OCI-LY1 (cell line): ENCODE data around the gene RGS1.
A peak's percentile ranks its signal among the peaks of the same experiment; 100 is the strongest.

Experiments
- H2AFZ ChIP-seq: fragments of 200-600 bp; sonication (generic), shearing (Covaris generic); 2 replicates; pipeline ENCODE4 v1.6.0; 2014; ENCODE audit warnings: antibody characterized with exemption, mild to moderate bottlenecking, low read length
- H3F3A ChIP-seq: fragments of 200-600 bp; sonication (generic), shearing (Covaris generic); 2 replicates; pipeline ENCODE4 v1.6.0; 2014; ENCODE audit warnings: mild to moderate bottlenecking, antibody characterized with exemption, low read length, moderate library complexity; ENCODE audit not compliant: insufficient read depth
- H3K27ac ChIP-seq: fragments of 200-600 bp; sonication (generic); 2 replicates; pipeline ENCODE4 v1.5.1; 2014; ENCODE audit warnings: low read length, mixed run types, mild to moderate bottlenecking, low read depth; ENCODE audit not compliant: poor library complexity, severe bottlenecking
- H3K27me3 ChIP-seq: fragments of 200-600 bp; sonication (generic); 2 replicates; pipeline ENCODE4 v1.6.0; 2014; ENCODE audit warnings: antibody characterized with exemption, mild to moderate bottlenecking, low read length, moderate library complexity; ENCODE audit not compliant: insufficient read depth
- H3K36me3 ChIP-seq: fragments of 200-600 bp; sonication (generic); 2 replicates; pipeline ENCODE4 v1.6.1; 2014; ENCODE audit warnings: mild to moderate bottlenecking, antibody characterized with exemption, low read length, moderate library complexity, mixed read lengths; ENCODE audit not compliant: insufficient read depth
- H3K4me1 ChIP-seq: fragments of 200-600 bp; sonication (generic); 2 replicates; pipeline ENCODE4 v1.5.1; 2014; ENCODE audit warnings: mild to moderate bottlenecking, low read length, moderate library complexity; ENCODE audit not compliant: insufficient read depth, severe bottlenecking
- H3K4me2 ChIP-seq: fragments of 200-600 bp; sonication (generic), shearing (Covaris generic); 2 replicates; pipeline ENCODE4 v1.6.1; 2014; ENCODE audit warnings: low read length
- H3K4me3 ChIP-seq: fragments of 200-600 bp; sonication (generic); 2 replicates; pipeline ENCODE4 v1.5.1; 2014; ENCODE audit warnings: low read length, low read depth, mild to moderate bottlenecking, mixed read lengths; ENCODE audit not compliant: poor library complexity, severe bottlenecking
- H3K79me2 ChIP-seq: fragments of 200-600 bp; shearing (Covaris generic); 2 replicates; pipeline ENCODE4 v1.6.1; 2016; ENCODE audit warnings: mixed run types, low read length, mixed read lengths; ENCODE audit not compliant: insufficient read depth
- H3K9ac ChIP-seq: fragments of 200-600 bp; sonication (generic), shearing (Covaris generic); 2 replicates; pipeline ENCODE4 v1.6.1; 2014; ENCODE audit warnings: mild to moderate bottlenecking, low read length, mixed read lengths
- H3K9me2 ChIP-seq: fragments of 200-600 bp; sonication (generic), shearing (Covaris generic); 2 replicates; pipeline ENCODE4 v1.6.1; 2014; ENCODE audit warnings: low read depth, mild to moderate bottlenecking, low read length, mixed read lengths
- H3K9me3 ChIP-seq: fragments of 200-600 bp; shearing (Covaris generic); 2 replicates; pipeline ENCODE4 v1.6.1; 2014; ENCODE audit warnings: low read length, mixed read lengths
- H4K20me1 ChIP-seq: fragments of 200-600 bp; sonication (generic), shearing (Covaris generic); 2 replicates; pipeline ENCODE4 v1.6.0; 2016; ENCODE audit warnings: mild to moderate bottlenecking, low read length; ENCODE audit not compliant: insufficient read depth
- EZH2 ChIP-seq: fragments of 200-600 bp; sonication (generic), shearing (Covaris generic); IDR thresholded peaks from 2 replicates; pipeline ENCODE4 v1.8.0; 2017; ENCODE audit warnings: borderline replicate concordance, mixed run types, mild to moderate bottlenecking, antibody characterized with exemption, low read length, moderate library complexity, mixed read lengths
- TF ChIP-seq, protein P1 (sequence below): fragments of 200-600 bp; sonication (generic), shearing (Covaris generic); IDR thresholded peaks from 2 replicates; pipeline ENCODE4 v1.5.1; 2017; ENCODE audit warnings: mild to moderate bottlenecking, antibody characterized with exemption, low read length, moderate library complexity, mixed read lengths

Gene RGS1

DNA sequence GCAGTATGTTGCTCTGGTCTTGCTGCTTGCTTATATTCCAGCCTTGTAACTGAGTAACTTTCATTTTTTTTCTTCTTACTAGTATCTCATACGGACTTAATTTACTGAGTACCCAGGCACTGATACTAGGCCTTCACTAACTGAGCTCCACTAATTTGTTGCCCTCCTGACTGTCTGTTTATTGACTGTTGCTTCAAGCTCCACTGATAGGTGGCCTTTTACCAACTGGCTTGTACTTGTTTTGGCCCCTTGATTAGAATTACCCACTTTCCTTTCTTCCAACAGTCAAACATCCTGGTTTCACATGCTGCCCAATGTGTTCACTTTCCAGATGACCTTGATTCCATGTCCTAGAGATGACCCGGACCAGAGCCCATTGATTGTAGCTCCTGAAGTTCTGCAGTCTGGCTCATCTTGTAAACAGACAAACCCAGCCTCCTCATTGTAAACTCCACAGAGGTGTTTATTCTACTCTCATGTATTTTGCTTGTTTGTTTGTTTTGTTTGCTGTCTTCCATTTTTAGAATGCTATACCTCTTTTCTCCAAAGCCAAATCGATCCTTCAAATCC lies 27.7 kb downstream of the RGS1 start:
- no peaks in the 10 kb centered on the region for H3K79me2 ChIP-seq
- H3K27me3 ChIP-seq: no peaks in the 10 kb centered on the region
- H3K4me2 ChIP-seq: no peak overlapping the region
- no peak overlapping the region for H3K4me3 ChIP-seq
- H3K36me3 ChIP-seq: no peaks in the 10 kb centered on the region
- no peaks in the 10 kb centered on the region for H3K9me3 ChIP-seq
- H3K4me1 ChIP-seq: peaks cover 12% of the 10 kb centered on the region
- H3K9ac ChIP-seq: no peak overlapping the region
- no peak overlapping the region for H2AFZ ChIP-seq
- H3K9me2 ChIP-seq: no peaks in the 10 kb centered on the region
- TF ChIP-seq, protein P1, sequence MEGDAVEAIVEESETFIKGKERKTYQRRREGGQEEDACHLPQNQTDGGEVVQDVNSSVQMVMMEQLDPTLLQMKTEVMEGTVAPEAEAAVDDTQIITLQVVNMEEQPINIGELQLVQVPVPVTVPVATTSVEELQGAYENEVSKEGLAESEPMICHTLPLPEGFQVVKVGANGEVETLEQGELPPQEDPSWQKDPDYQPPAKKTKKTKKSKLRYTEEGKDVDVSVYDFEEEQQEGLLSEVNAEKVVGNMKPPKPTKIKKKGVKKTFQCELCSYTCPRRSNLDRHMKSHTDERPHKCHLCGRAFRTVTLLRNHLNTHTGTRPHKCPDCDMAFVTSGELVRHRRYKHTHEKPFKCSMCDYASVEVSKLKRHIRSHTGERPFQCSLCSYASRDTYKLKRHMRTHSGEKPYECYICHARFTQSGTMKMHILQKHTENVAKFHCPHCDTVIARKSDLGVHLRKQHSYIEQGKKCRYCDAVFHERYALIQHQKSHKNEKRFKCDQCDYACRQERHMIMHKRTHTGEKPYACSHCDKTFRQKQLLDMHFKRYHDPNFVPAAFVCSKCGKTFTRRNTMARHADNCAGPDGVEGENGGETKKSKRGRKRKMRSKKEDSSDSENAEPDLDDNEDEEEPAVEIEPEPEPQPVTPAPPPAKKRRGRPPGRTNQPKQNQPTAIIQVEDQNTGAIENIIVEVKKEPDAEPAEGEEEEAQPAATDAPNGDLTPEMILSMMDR: no peak
- TF ChIP-seq EZH2: no peak
- H3F3A ChIP-seq: no peaks in the 10 kb centered on the region
- no peak overlapping the region for H3K27ac ChIP-seq
- no peaks in the 10 kb centered on the region for H4K20me1 ChIP-seq

DNA sequence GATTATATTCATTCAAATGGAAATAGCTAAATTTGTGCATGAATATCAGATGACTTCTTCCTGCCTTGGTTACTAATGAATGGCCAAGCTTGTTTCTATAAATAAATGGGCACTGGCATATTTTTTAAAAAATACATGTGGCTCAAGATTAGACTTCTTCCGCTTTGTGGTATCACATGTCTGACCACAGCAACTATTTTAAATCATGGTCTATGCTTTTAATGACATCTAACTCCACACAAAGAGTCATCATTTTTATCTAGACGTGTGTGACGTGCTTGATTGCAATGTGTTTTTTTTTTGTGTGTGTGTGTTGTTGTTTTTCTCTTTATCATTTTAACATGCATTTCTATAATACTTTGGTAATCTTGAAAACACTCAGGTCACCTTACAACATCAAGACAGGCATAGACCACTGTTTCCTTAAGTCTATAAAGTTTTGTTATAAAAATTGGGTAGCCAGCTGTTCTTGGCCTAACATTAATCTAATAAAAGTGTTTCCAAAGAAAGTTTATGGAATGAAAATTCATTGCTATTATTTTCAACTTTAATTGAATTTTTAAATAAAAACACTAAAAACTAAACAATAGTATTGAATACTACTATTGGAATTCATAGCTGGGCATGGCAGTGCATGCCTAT lies 29.5 kb downstream of the RGS1 start:
- Histone ChIP-seq H3K36me3 (no peaks in the 10 kb centered on the region), H3F3A (no peaks in the 10 kb centered on the region), H3K9me2 (no peaks in the 10 kb centered on the region), H3K27me3 (no peaks in the 10 kb centered on the region), H3K9me3 (no peaks in the 10 kb centered on the region), H3K4me3 (no peak overlapping the region), H3K79me2 (no peaks in the 10 kb centered on the region), H3K4me2 (peak overlapping the region; percentile 27; the same call in 1 of the 2 replicates), H3K27ac (no peak overlapping the region), H3K9ac (no peak overlapping the region), H2AFZ (no peak overlapping the region), H4K20me1 (no peaks in the 10 kb centered on the region), H3K4me1 (peaks cover 29% of the 10 kb centered on the region)
- no peak for TF ChIP-seq EZH2
- TF ChIP-seq, protein P1: no peak

DNA sequence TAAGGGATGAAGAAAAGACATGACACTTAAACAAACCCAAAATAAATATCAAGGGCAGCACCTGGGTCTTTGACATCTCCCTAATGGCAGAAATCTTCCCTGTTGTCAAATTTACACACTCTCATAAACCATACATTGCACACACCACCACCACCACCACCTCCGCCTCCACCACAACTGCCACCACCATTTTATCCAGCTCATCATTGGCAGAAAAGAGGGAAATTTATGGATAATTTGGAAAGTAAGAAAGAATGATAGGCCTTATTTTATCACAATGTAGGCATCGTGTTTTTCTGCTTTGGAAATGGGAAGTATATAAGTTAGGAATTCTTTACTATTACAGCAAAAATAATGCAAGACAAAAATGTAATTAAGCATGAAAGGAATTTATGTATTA lies 33.1 kb downstream of the RGS1 start:
- H2AFZ ChIP-seq: no peak overlapping the region
- H3K4me3 ChIP-seq: no peak overlapping the region
- H3K9me3 ChIP-seq: no peaks in the 10 kb centered on the region
- H3K36me3 ChIP-seq: no peaks in the 10 kb centered on the region
- H4K20me1 ChIP-seq: no peaks in the 10 kb centered on the region
- no peaks in the 10 kb centered on the region for H3K9me2 ChIP-seq
- no peaks in the 10 kb centered on the region for H3K79me2 ChIP-seq
- H3K4me1 ChIP-seq: peaks cover 61% of the 10 kb centered on the region
- TF ChIP-seq, protein P1: no peak
- no peak for TF ChIP-seq EZH2
- 0 out of 2 replicates have a peak overlapping the region, but pooled peaks have one; percentile 3 for H3K9ac ChIP-seq
- no peaks in the 10 kb centered on the region for H3K27me3 ChIP-seq
- no peaks in the 10 kb centered on the region for H3F3A ChIP-seq
- H3K27ac ChIP-seq: peak overlapping the region; percentile 90
- H3K4me2 ChIP-seq: peak overlapping the region; percentile 28; the same call in 1 of the 2 replicates
